Measurements from ENCODE around the gene MGAM2.

Gene MGAM2

GRCh38 chr7:142114207-142114606 lies 2.7 kb downstream of the MGAM2 start:
- no peak for DNase-seq (ENCODE audit: extremely low read depth in 1 of 2, low read depth in 1 of 2)

GRCh38 chr7:142120524-142120923 lies 9.0 kb downstream of the MGAM2 start:
- no peak for DNase-seq (ENCODE audit: extremely low read depth in 1 of 2, low read depth in 1 of 2)

GRCh38 chr7:142123184-142123583 lies 11.7 kb downstream of the MGAM2 start:
- DNase-seq (ENCODE audit: extremely low read depth in 1 of 2, low read depth in 1 of 2): no peak

GRCh38 chr7:142125256-142125955 lies 13.9 kb downstream of the MGAM2 start:
- DNase-seq (ENCODE audit: extremely low read depth in 1 of 2, low read depth in 1 of 2): no peak

GRCh38 chr7:142130267-142130666 lies 18.7 kb downstream of the MGAM2 start:
- no peak for DNase-seq (ENCODE audit: extremely low read depth in 1 of 2, low read depth in 1 of 2)

- DNase-seq (ENCODE audit: extremely low read depth in 1 of 2, low read depth in 1 of 2): no peak
Measured at GRCh38 chr7:142131439-142132185, 20.1 kb downstream of the MGAM2 start.

- no peak for DNase-seq (ENCODE audit: extremely low read depth in 1 of 2, low read depth in 1 of 2)
Measured at GRCh38 chr7:142133731-142134148, 22.2 kb downstream of the MGAM2 start.

GRCh38 chr7:142134909-142135308 lies 23.4 kb downstream of the MGAM2 start:
- no peak for DNase-seq (ENCODE audit: extremely low read depth in 1 of 2, low read depth in 1 of 2)

- no peak for DNase-seq (ENCODE audit: extremely low read depth in 1 of 2, low read depth in 1 of 2)
Measured at GRCh38 chr7:142138996-142139395, 27.5 kb downstream of the MGAM2 start.

GRCh38 chr7:142139597-142140400 lies 28.3 kb downstream of the MGAM2 start:
- no peak for DNase-seq (ENCODE audit: extremely low read depth in 1 of 2, low read depth in 1 of 2)

GRCh38 chr7:142140401-142140959 lies 29.0 kb downstream of the MGAM2 start:
- no peak for DNase-seq (ENCODE audit: extremely low read depth in 1 of 2, low read depth in 1 of 2)

- DNase-seq (ENCODE audit: extremely low read depth in 1 of 2, low read depth in 1 of 2): no peak
Measured at GRCh38 chr7:142142702-142143101, 31.2 kb downstream of the MGAM2 start.

- DNase-seq (ENCODE audit: extremely low read depth in 1 of 2, low read depth in 1 of 2): no peak
Measured at GRCh38 chr7:142146124-142146523, 34.6 kb downstream of the MGAM2 start.

- DNase-seq (ENCODE audit: extremely low read depth in 1 of 2, low read depth in 1 of 2): no peak
Measured at GRCh38 chr7:142150356-142150755, 38.8 kb downstream of the MGAM2 start.

- DNase-seq (ENCODE audit: extremely low read depth in 1 of 2, low read depth in 1 of 2): no peak
Measured at GRCh38 chr7:142150869-142151268, 39.4 kb downstream of the MGAM2 start.

GRCh38 chr7:142152076-142152475 lies 40.6 kb downstream of the MGAM2 start:
- no peak for DNase-seq (ENCODE audit: extremely low read depth in 1 of 2, low read depth in 1 of 2)

GRCh38 chr7:142153400-142153799 lies 41.9 kb downstream of the MGAM2 start:
- no peak for DNase-seq (ENCODE audit: extremely low read depth in 1 of 2, low read depth in 1 of 2)

GRCh38 chr7:142158736-142159496 lies 47.4 kb downstream of the MGAM2 start:
- DNase-seq (ENCODE audit: extremely low read depth in 1 of 2, low read depth in 1 of 2): no peak

- DNase-seq (ENCODE audit: extremely low read depth in 1 of 2, low read depth in 1 of 2): no peak
Measured at GRCh38 chr7:142161921-142162320, 50.4 kb downstream of the MGAM2 start.

GRCh38 chr7:142168746-142169145 lies 57.2 kb downstream of the MGAM2 start:
- DNase-seq (ENCODE audit: extremely low read depth in 1 of 2, low read depth in 1 of 2): no peak

GRCh38 chr7:142172932-142173331 lies 61.4 kb downstream of the MGAM2 start:
- DNase-seq (ENCODE audit: extremely low read depth in 1 of 2, low read depth in 1 of 2): no peak

Data from activated CD8-positive, alpha-beta memory T cell treated with anti-CD3 and anti-CD28 coated beads for 1 hour (primary cell).